Smooth muscle cell (in vitro differentiated cells): ENCODE results near the gene MERTK. TPM values are rescaled to one million over a fixed set of nuclear protein-coding genes. Genes with fewer than 3 reads are reported as not detected.

Experiments
- DNase-seq: peaks from one replicate; lab custom pipeline; 2025; ENCODE audit not compliant: unreplicated experiment; lab: John Stamatoyannopoulos, UW
- H2AFZ ChIP-seq: fragments of 200-600 bp; sonication (generic); 2 replicates; pipeline ENCODE4 v1.6.0; 2016; ENCODE audit warnings: antibody characterized with exemption, low read depth, mild to moderate bottlenecking
- H3F3A ChIP-seq: fragments of 200-600 bp; sonication (generic); 2 replicates; pipeline ENCODE4 v1.6.0; 2017; ENCODE audit warnings: antibody characterized with exemption, low read depth
- H3K27ac ChIP-seq: fragments of 200-600 bp; sonication (generic); 2 replicates; pipeline ENCODE4 v1.5.1; 2016; ENCODE audit warnings: low read depth, mild to moderate bottlenecking
- H3K27me3 ChIP-seq: fragments of 200-600 bp; sonication (generic); 2 replicates; pipeline ENCODE4 v1.6.1; 2016; ENCODE audit warnings: low read depth, mild to moderate bottlenecking
- H3K36me3 ChIP-seq: fragments of 200-600 bp; sonication (generic); 2 replicates; pipeline ENCODE4 v1.5.1; 2016; ENCODE audit warnings: low read depth
- H3K4me1 ChIP-seq: fragments of 200-600 bp; sonication (generic); 2 replicates; pipeline ENCODE4 v1.5.1; 2016; ENCODE audit warnings: low read depth
- H3K4me2 ChIP-seq: fragments of 200-600 bp; sonication (generic); 2 replicates; pipeline ENCODE4 v1.6.0; 2016; ENCODE audit warnings: mild to moderate bottlenecking
- H3K4me3 ChIP-seq: fragments of 200-600 bp; sonication (generic); 2 replicates; pipeline ENCODE4 v1.5.1; 2016; ENCODE audit warnings: mild to moderate bottlenecking
- H3K79me2 ChIP-seq: fragments of 200-600 bp; sonication (generic); 2 replicates; pipeline ENCODE4 v1.6.0; 2016; ENCODE audit warnings: low read depth, mild to moderate bottlenecking
- H3K9ac ChIP-seq: fragments of 200-600 bp; sonication (generic); 2 replicates; pipeline ENCODE4 v1.6.0; 2016; ENCODE audit warnings: low read depth
- H3K9me3 ChIP-seq: fragments of 200-600 bp; sonication (generic); replicated peaks from 2 replicates; pipeline ENCODE4 v1.5.1; 2016; ENCODE audit warnings: low read depth
- H4K20me1 ChIP-seq: fragments of 200-600 bp; sonication (generic); 2 replicates; pipeline ENCODE4 v1.6.0; 2016; ENCODE audit warnings: low read depth
- CTCF ChIP-seq: fragments of 200-600 bp; sonication (generic); IDR thresholded peaks from 2 replicates; pipeline ENCODE4 v1.5.1; 2017; ENCODE audit warnings: borderline replicate concordance, mild to moderate bottlenecking, antibody characterized with exemption; ENCODE audit not compliant: insufficient read depth, poor library complexity, severe bottlenecking
- WGBS: methylation state at CpG from one replicate; pipeline ENCODE4 v1.1.7; 2016; ENCODE audit warnings: low lambda C conversion rate; 5-methylcytosine and 5-hydroxymethylcytosine counted together
- polyA plus RNA-seq: library from polyadenylated mRNA; unstranded; fragments of >200 nt; fragmentation: Nextera tagmentation; extraction: Ambion mirVana; gene quantifications from 2 replicates; pipeline ENCODE4 v1.2.1, GENCODE V29; 2016
- total RNA-seq: library from RNA; depleted of rRNA; stranded (reverse); fragments of >200 nt; gene quantifications from 2 replicates; pipeline ENCODE4 v1.2.3, GENCODE V29; 2014

The MERTK gene
- total and polyA plus RNA-seq, 2 experiments from 2014 or later = 5.1 to 9.4 TPM

DNA sequence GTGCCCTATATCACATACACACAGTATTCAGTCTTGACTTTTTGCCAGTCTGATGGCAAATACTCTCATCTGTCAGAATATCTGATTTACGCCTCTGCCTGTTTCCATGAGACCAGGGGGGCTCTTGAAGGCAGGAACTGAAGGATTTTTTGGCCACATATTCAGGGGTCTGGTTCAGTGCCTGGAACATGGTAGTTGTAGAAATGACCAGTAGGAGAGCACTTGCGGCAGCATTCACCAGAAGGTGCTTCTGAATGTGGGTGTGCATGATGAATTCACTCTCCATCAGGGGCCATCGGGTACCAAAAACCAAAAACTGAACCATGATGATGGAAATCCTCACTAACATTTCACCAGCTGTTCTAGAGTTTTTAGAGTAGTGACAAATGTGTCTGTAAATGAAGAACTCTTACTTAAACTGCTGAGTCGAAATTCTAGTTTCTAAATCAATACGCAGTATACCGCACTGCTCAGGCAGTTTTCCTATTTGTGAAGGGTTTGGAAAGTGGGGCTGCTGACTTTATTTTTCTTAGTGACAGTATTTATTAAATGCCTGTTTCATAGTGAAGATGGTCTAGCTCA lies 54.6 kb downstream of the MERTK start:
- DNase-seq = no peak
- Histone ChIP-seq H3K9ac (no peak overlapping the region), H3K36me3 (no peaks in the 10 kb centered on the region), H3K4me2 (no peak overlapping the region), H3K27ac (no peak overlapping the region), H2AFZ (no peak overlapping the region), H3K9me3 (no peaks in the 10 kb centered on the region), H3F3A (no peaks in the 10 kb centered on the region), H3K4me1 (no peaks in the 10 kb centered on the region), H4K20me1 (no peaks in the 10 kb centered on the region), H3K27me3 (no peaks in the 10 kb centered on the region), H3K4me3 (no peak overlapping the region), H3K79me2 (no peaks in the 10 kb centered on the region)
- no peak for TF ChIP-seq CTCF
- WGBS = 93% methylated on average over 6 of the region's 6 CpGs

- no peak for TF ChIP-seq CTCF
- H3K9ac ChIP-seq = no peak overlapping the region
- no peak overlapping the region for H3K4me2 ChIP-seq
- no peaks in the 10 kb centered on the region for H3K36me3 ChIP-seq
- no peaks in the 10 kb centered on the region for H3K27me3 ChIP-seq
- 78% methylated on average over 6 of the region's 6 CpGs for WGBS
- DNase-seq = no peak
- no peaks in the 10 kb centered on the region for H4K20me1 ChIP-seq
- no peak overlapping the region for H2AFZ ChIP-seq
- H3F3A ChIP-seq = no peaks in the 10 kb centered on the region
- no peaks in the 10 kb centered on the region for H3K4me1 ChIP-seq
- no peaks in the 10 kb centered on the region for H3K79me2 ChIP-seq
- no peaks in the 10 kb centered on the region for H3K9me3 ChIP-seq
- H3K27ac ChIP-seq = no peak overlapping the region
- no peak overlapping the region for H3K4me3 ChIP-seq
Observed at GRCh38 chr2:111954602-111955332, 56.4 kb downstream of the MERTK start.

GRCh38 chr2:111957872-111958354 lies 59.5 kb downstream of the MERTK start:
- 84% methylated on average over 6 of the region's 6 CpGs for WGBS
- TF ChIP-seq CTCF = no peak
- Histone ChIP-seq H3K4me1 (no peaks in the 10 kb centered on the region), H3K27me3 (no peaks in the 10 kb centered on the region), H3K79me2 (no peaks in the 10 kb centered on the region), H3K36me3 (no peaks in the 10 kb centered on the region), H3F3A (no peaks in the 10 kb centered on the region), H3K4me3 (no peak overlapping the region), H3K9ac (no peak overlapping the region), H3K4me2 (no peak overlapping the region), H3K27ac (no peak overlapping the region), H2AFZ (no peak overlapping the region), H3K9me3 (no peaks in the 10 kb centered on the region), H4K20me1 (no peaks in the 10 kb centered on the region)
- no peak for DNase-seq
